Measurements from ENCODE around the gene ZRSR2. TPM values are rescaled to one million over a fixed set of nuclear protein-coding genes. Genes with fewer than 3 reads are reported as not detected.
"Not testable (repeated sequence)": the region's sequence is repeated elsewhere in the genome, so short reads cannot be mapped to it uniquely, and the experiment has no call there.

The ZRSR2 gene
- total and polyA plus RNA-seq, 2 of the 8 experiments (the other 6 are each of a cell fraction or from before 2014, with no cell fraction given) = 3.9 to 6.9 TPM

- WGBS, 2 experiments (ENCODE audit: extremely low coverage in 1 of 2, insufficient coverage in 1 of 2, insufficient read length in 1 of 2, insufficient replicate concordance in 2 of 2, low coverage in 1 of 2, low lambda C conversion rate in 2 of 2, missing lambda C conversion rate in 1 of 2) = 89% methylated on average over 4 of the region's 4 CpGs; no CpG with 5 or more reads in 1 of the 2 experiments
- no peak for FAIRE-seq
- H2BK15ac ChIP-seq (ENCODE audit: low read length) = no peak overlapping the region
Observed at GRCh38 chrX:15758140-15758539, 32.1 kb upstream of the ZRSR2 start.

GRCh38 chrX:15759886-15760285 is 30.4 kb upstream of the ZRSR2 start:
- H2BK20ac ChIP-seq (ENCODE audit: low read length); H3K4me2 ChIP-seq (ENCODE audit: insufficient read depth in 1 of 2, low read depth in 2 of 2, low read length in 2 of 2); POLR2A ChIA-PET (ENCODE audit: partially characterized antibody); H4K20me1 ChIP-seq (replicated peaks in 1 of 2; ENCODE audit: control insufficient read depth in 1 of 2, insufficient read depth in 2 of 2, low read length in 2 of 2); H3K14ac ChIP-seq (ENCODE audit: insufficient read length); H3K56ac ChIP-seq (replicated peaks; ENCODE audit: insufficient read length, low read depth, low read length); H4K91ac ChIP-seq (replicated peaks; ENCODE audit: insufficient read length, low read length); H3K27me3 ChIP-seq (replicated peaks in 1 of 4; ENCODE audit: control insufficient read depth in 3 of 4, extremely low read depth in 1 of 4, insufficient read depth in 3 of 4, low read length in 3 of 4); H3K79me2 ChIP-seq (ENCODE audit: control insufficient read depth in 1 of 2, insufficient read depth in 2 of 2, low read length in 2 of 2); H3K23me2 ChIP-seq (ENCODE audit: low read depth, low read length); H3K4ac ChIP-seq (replicated peaks; ENCODE audit: insufficient read length, low read depth, low read length); H3K36me3 ChIP-seq (ENCODE audit: control insufficient read depth in 2 of 4, insufficient read depth in 4 of 4, low read length in 3 of 4); H2BK120ac ChIP-seq (replicated peaks; ENCODE audit: low read depth, low read length); H2BK12ac ChIP-seq (ENCODE audit: low read depth, low read length); FAIRE-seq; H3K18ac ChIP-seq (ENCODE audit: extremely low read depth, low read length); H3K4me3 ChIP-seq (ENCODE audit: extremely low read depth in 1 of 4, insufficient read depth in 2 of 4, low read depth in 3 of 4, low read length in 4 of 4); DNase-seq (ENCODE audit: low read depth in 1 of 2, low spot score in 2 of 2); H2AFZ ChIP-seq (ENCODE audit: low read length); H3K9me3 ChIP-seq (ENCODE audit: insufficient read depth in 2 of 2, low read depth in 1 of 2, low read length in 1 of 2); H4K8ac ChIP-seq (ENCODE audit: extremely low read depth, insufficient read depth, low read length); H3K9ac ChIP-seq (replicated peaks in 1 of 4; ENCODE audit: extremely low read depth in 1 of 4, low read depth in 3 of 4, low read length in 3 of 4); H2BK15ac ChIP-seq (ENCODE audit: low read length); H3K4me1 ChIP-seq (replicated peaks in 1 of 4; ENCODE audit: control insufficient read depth in 3 of 4, insufficient read depth in 4 of 4, low read length in 3 of 4); H3K23ac ChIP-seq (ENCODE audit: insufficient read length); H2BK5ac ChIP-seq (ENCODE audit: low read depth, low read length); H4K5ac ChIP-seq (ENCODE audit: insufficient read length, low read depth, low read length); H3K79me1 ChIP-seq (ENCODE audit: low read depth, low read length); H2AK5ac ChIP-seq (ENCODE audit: low read depth, low read length); H3K27ac ChIP-seq (ENCODE audit: low read depth, low read length): not testable (repeated sequence)
- CTCF ChIA-PET (ENCODE audit: partially characterized antibody) = interaction anchor here (1.1 kb wide), 1 partner anchor 212 kb away, joined by 3 read pairs; no protein-coding TSS in a partner anchor
- WGBS, 2 experiments (ENCODE audit: extremely low coverage in 1 of 2, insufficient coverage in 1 of 2, insufficient read length in 1 of 2, insufficient replicate concordance in 2 of 2, low coverage in 1 of 2, low lambda C conversion rate in 2 of 2, missing lambda C conversion rate in 1 of 2) = 93% methylated on average over 6 of the region's 6 CpGs; no CpG with 5 or more reads in 1 of the 2 experiments

More at GRCh38 chrX:15758140-15758539, 32.1 kb upstream of the ZRSR2 start:
- Histone ChIP-seq H2BK5ac (ENCODE audit: low read depth, low read length) (no peak overlapping the region), H2BK12ac (ENCODE audit: low read depth, low read length) (no peak overlapping the region), H3K23me2 (ENCODE audit: low read depth, low read length) (no peaks in the 10 kb centered on the region), H3K4me3 (ENCODE audit: extremely low read depth in 1 of 4, insufficient read depth in 2 of 4, low read depth in 3 of 4, low read length in 4 of 4) (no peak overlapping the region), H3K79me2 (ENCODE audit: control insufficient read depth in 1 of 2, insufficient read depth in 2 of 2, low read length in 2 of 2) (no peaks in the 10 kb centered on the region), H3K79me1 (ENCODE audit: low read depth, low read length) (no peaks in the 10 kb centered on the region), H4K8ac (ENCODE audit: extremely low read depth, insufficient read depth, low read length) (no peak overlapping the region), H4K5ac (ENCODE audit: insufficient read length, low read depth, low read length) (no peak overlapping the region), H2BK120ac (replicated peaks; ENCODE audit: low read depth, low read length) (no peak overlapping the region), H3K56ac (replicated peaks; ENCODE audit: insufficient read length, low read depth, low read length) (no peak overlapping the region), H2BK20ac (ENCODE audit: low read length) (no peak overlapping the region), H3K27ac (ENCODE audit: low read depth, low read length) (no peak overlapping the region), H3K9me3 (ENCODE audit: insufficient read depth in 2 of 2, low read depth in 1 of 2, low read length in 1 of 2) (no peaks in the 10 kb centered on the region), H3K18ac (ENCODE audit: extremely low read depth, low read length) (no peak overlapping the region), H3K4me1 (replicated peaks in 1 of 4; ENCODE audit: control insufficient read depth in 3 of 4, insufficient read depth in 4 of 4, low read length in 3 of 4) (0 out of 7 replicates have a peak, but pooled peaks cover 0 to 5% (median 0%) of the 10 kb centered on the region in 4 experiments), H3K36me3 (ENCODE audit: control insufficient read depth in 2 of 4, insufficient read depth in 4 of 4, low read length in 3 of 4) (no peaks in the 10 kb centered on the region), H4K20me1 (replicated peaks in 1 of 2; ENCODE audit: control insufficient read depth in 1 of 2, insufficient read depth in 2 of 2, low read length in 2 of 2) (no peaks in the 10 kb centered on the region), H3K14ac (ENCODE audit: insufficient read length) (no peak overlapping the region), H2AFZ (ENCODE audit: low read length) (no peak overlapping the region), H3K4me2 (ENCODE audit: insufficient read depth in 1 of 2, low read depth in 2 of 2, low read length in 2 of 2) (no peak overlapping the region), H2AK5ac (ENCODE audit: low read depth, low read length) (no peak overlapping the region), H3K23ac (ENCODE audit: insufficient read length) (no peak overlapping the region), H3K9ac (replicated peaks in 1 of 4; ENCODE audit: extremely low read depth in 1 of 4, low read depth in 3 of 4, low read length in 3 of 4) (no peak overlapping the region), H4K91ac (replicated peaks; ENCODE audit: insufficient read length, low read length) (no peak overlapping the region), H3K27me3 (replicated peaks in 1 of 4; ENCODE audit: control insufficient read depth in 3 of 4, extremely low read depth in 1 of 4, insufficient read depth in 3 of 4, low read length in 3 of 4) (no peaks in the 10 kb centered on the region), H3K4ac (replicated peaks; ENCODE audit: insufficient read length, low read depth, low read length) (no peak overlapping the region)
- CTCF ChIA-PET (ENCODE audit: partially characterized antibody) = interaction anchor here (0.7 to 1.7 kb wide), 3 partner anchors 9 to 53 kb away, joined by 3 to 8 read pairs (median 3); partner anchors contain the start of gene CA5B
- TF ChIP-seq RAD21 (IDR thresholded peaks at IDR 0.05 in 1 of 2, conservative IDR thresholded peaks at IDR 0.05 in 1 of 2; ENCODE audit: low read depth in 2 of 2, low read length in 2 of 2) = 0 out of 4 replicates have a peak, but pooled peaks of 1 of the 2 experiments have one; percentile 3
- TF ChIP-seq CREB1 (IDR thresholded peaks at IDR 0.05) = no peak
- POLR2A ChIA-PET (ENCODE audit: partially characterized antibody) = no interaction called here
- DNase-seq (ENCODE audit: low read depth in 1 of 2, low spot score in 2 of 2) = no peak

All from H1 (cell line).